Epithelial cell of esophagus (primary cell): ENCODE measurements around the gene SLC22A5.

Source experiments
- DNase-seq: peaks from one replicate; pipeline ENCODE4 v3.0.0; 2010; ENCODE audit warnings: low read depth
- H3K4me3 ChIP-seq: 2 replicates; pipeline ENCODE4 v1.5.1; 2011; ENCODE audit warnings: mild to moderate bottlenecking, low read length, control low read depth
- TF ChIP-seq, protein P1 (sequence below): IDR thresholded peaks from 2 replicates; pipeline ENCODE4 v1.5.1; 2011; ENCODE audit warnings: low read depth, mild to moderate bottlenecking, low read length, control low read depth, inconsistent platforms; ENCODE audit not compliant: insufficient read depth; ENCODE audit errors: missing control alignments

The SLC22A5 gene

DNA sequence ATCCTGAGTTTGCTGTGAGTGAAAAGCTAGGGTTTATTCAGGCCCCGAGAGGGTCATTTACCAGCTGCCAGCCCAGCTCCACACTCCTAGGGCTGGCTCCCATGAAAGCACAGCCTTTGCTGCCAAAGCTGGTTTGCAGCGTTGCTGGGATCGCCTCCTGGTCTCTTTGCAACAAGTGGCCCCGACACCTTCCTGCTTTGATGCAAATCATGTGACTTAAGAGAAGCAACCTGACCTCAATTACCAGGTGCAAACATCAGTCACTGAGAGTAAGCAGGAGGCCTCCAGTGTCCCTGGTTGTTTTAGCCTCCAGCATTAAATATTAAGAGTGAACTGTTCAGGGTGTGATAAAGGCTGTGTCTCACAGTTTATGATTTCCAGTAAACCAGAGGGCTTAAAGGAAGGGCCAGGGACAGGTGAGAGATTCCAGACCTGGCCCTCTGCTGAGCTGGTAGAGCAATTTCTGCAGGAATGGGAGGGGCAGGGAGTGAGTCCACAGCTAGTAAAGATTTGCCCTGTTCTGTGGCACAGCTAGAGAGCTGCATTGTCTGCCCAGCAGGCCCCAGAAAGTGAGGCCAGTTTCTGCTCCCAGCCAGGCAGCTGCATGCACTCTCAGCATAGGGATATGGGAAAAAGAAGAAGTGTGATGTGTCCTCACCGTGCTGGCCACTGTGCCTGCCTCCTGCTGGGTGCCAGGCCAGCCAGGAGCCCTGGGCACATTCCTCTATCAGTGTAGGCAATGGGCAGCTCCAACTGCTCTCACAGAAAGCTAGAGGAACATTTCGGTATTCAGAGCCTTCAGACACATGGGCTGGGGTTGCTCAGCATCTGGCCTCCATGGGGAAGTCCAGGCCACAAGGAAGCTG, 58.0 kb downstream of the SLC22A5 start:
- no peak for DNase-seq
- TF ChIP-seq, protein P1, sequence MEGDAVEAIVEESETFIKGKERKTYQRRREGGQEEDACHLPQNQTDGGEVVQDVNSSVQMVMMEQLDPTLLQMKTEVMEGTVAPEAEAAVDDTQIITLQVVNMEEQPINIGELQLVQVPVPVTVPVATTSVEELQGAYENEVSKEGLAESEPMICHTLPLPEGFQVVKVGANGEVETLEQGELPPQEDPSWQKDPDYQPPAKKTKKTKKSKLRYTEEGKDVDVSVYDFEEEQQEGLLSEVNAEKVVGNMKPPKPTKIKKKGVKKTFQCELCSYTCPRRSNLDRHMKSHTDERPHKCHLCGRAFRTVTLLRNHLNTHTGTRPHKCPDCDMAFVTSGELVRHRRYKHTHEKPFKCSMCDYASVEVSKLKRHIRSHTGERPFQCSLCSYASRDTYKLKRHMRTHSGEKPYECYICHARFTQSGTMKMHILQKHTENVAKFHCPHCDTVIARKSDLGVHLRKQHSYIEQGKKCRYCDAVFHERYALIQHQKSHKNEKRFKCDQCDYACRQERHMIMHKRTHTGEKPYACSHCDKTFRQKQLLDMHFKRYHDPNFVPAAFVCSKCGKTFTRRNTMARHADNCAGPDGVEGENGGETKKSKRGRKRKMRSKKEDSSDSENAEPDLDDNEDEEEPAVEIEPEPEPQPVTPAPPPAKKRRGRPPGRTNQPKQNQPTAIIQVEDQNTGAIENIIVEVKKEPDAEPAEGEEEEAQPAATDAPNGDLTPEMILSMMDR, result no peak
- H3K4me3 ChIP-seq, result no peak overlapping the region

GRCh38 chr5:132428147-132428482, 58.6 kb downstream of the SLC22A5 start:
- H3K4me3 ChIP-seq, result no peak overlapping the region
- TF ChIP-seq, protein P1, result no peak
- DNase-seq, result no peak

DNA sequence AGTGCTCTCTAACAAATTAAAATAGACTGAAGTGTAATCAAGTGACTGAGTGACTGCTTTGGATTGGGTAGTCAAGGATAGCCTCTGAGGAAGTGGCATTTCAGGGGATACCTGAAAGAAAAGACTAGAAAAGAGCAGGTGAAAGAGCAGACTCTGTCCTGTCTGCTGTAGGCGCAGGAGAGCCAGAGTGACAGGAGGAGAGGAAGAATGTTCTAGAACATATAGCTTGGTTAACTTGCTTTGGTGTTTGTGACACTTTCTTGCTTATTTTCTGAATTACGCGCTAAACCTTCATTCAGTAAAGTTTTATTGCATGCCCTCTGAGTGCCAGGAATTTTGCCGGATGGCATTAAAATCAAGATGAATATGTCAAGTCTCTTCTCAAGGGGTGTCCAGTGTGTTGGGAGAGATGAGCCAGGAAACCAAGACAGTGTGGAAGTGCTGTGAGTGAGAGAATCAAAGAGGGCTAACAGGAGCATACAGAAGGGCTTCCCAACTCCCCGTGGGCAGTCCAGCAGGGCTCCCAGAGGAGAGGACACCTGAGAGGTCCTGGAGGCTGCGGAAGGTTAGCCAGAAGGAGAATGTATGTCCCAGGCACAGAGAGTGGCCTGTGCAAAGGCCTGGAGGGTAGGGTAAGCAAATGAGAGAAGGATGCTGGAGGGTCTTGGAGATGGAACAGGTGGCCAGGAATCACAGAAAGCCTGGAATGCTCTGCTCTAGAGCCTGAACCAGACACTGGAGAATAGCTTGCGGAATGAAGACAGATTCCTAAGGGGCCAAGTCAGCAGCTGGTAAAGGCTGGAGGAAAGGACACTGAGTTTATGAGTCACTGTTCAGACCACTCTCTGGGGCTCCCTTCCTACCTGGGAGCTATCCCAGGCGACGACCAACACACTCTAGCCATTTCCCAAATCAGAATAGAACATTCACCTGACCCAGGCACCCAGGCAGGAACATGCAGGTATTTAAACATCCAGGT, 59.3 kb downstream of the SLC22A5 start:
- no peak overlapping the region for H3K4me3 ChIP-seq
- DNase-seq, result peak; percentile 46
- TF ChIP-seq, protein P1, result no peak

- H3K4me3 ChIP-seq, result no peak overlapping the region
- DNase-seq, result no peak
- TF ChIP-seq, protein P1, result no peak
Measured at GRCh38 chr5:132429463-132430440, 60.2 kb downstream of the SLC22A5 start.

DNA sequence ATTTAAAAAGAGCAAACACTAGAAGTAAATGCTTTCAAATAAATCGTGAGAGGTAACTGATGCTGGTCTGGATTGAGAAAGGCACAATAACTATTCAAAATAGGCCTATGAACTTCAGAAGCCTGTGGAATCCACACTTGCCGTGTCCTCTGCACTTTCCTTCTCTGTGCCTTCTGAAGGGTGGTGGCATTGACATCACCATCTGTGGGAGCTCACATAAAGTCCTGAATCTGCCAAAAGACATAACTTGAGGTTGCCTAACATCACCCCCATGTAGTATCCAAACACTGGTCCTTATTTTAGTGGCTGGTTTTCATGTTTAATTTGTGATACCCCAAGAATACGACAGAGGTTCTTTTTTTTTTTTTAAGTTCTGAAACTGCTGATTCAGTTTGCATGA, 61.2 kb downstream of the SLC22A5 start:
- no peak overlapping the region for H3K4me3 ChIP-seq
- no peak for DNase-seq
- TF ChIP-seq, protein P1, result no peak

GRCh38 chr5:132431632-132432031, 62.1 kb downstream of the SLC22A5 start:
- TF ChIP-seq, protein P1, result no peak
- no peak for DNase-seq
- H3K4me3 ChIP-seq, result no peak overlapping the region
